HG03139 (cell line): ENCODE data around the gene OR51D1.

Experiments
- ATAC-seq: cut with Tn5 transposase; IDR thresholded peaks from one replicate; pipeline ENCODE4 v1.9.1; 2021; ENCODE audit not compliant: unreplicated experiment

OR51D1 gene

GRCh38 chr11:4644233-4644632 lies 7.0 kb downstream of the OR51D1 start:
- no peak for ATAC-seq

- no peak for ATAC-seq
These were observed 8.7 kb downstream of the OR51D1 start for GRCh38 chr11:4645974-4646373.

DNA sequence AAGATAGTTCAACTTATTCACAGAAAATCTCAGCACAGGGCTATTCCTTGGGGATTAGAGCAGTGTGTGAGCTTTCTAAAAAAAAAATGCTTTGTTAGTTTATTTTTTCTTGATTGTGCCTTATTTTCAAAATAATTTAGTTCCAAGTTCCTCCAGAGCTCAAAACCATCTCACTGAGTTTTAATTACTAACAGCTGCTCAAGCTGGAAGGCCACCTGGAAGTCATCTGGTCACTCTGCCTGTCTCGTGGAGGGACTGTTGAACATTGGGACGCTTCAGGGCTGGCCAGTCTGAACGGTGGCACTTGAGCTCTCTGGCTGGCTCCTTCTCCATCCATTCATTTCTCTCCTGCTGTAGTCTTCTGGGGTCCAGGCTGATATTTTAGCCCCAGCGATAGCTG lies 10.5 kb downstream of the OR51D1 start:
- no peak for ATAC-seq

GRCh38 chr11:4654635-4655369 lies 17.5 kb downstream of the OR51D1 start:
- ATAC-seq, result no peak

DNA sequence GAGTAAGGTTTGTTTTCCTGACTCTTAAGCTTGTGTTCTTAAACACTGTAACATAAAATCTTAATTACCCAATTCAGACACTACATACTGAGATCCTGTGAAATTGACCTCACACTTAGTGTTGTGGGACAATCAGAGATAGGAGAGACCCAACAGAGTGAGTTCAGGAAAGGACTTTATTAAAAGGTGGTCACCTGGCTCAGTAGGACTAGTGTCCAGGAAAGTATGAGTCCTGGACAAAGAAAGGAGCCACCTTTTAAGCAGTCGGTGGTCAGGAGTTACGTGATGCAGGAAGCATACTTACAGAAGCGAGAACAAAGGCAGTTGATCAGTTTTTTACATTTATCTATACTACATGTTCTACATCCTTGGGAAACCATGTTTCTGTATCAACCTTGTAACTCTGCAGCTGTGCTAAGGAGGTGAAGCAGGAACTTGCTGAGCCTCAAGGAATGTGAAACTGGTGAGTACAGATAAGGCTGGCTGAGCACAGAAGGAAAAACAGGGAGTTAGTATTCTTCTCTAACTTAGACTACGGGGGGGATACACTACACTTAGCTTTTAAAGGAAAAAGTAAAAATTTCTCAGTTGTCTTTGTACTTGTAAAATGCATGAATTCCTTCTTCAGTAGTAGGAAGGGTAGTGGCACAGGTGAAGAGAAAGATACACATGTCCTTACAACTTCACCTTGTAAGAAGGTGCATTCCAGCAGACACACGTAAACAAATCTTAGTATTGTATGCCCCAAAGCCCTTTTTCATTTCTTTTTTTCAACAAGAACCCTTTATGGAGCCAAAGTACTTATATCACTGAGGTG lies 21.6 kb downstream of the OR51D1 start:
- ATAC-seq, result no peak

DNA sequence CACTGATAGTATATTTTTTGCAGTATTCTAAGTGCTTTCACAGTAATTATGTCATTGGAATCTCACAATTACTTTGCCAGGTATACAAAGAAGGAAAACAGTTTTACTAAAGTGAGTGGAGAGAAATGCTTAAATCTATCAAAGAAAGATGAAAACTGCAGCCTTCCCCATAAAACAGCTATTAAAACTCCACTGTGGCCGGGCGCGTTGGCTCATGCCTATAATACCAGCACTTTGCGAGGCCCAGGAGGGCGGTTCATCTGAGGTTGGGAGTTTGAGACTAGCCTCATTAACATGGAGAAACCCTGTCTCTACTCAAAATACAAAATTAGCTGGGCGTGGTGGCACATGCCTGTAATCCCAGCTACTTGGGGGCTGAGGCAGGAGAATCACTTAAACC lies 25.6 kb downstream of the OR51D1 start:
- ATAC-seq, result no peak

GRCh38 chr11:4664183-4664582 lies 26.9 kb downstream of the OR51D1 start:
- no peak for ATAC-seq

GRCh38 chr11:4664786-4665185 lies 27.5 kb downstream of the OR51D1 start:
- ATAC-seq, result no peak

- no peak for ATAC-seq
These were observed 28.1 kb downstream of the OR51D1 start for GRCh38 chr11:4665424-4665823.

- no peak for ATAC-seq
These were observed 34.5 kb downstream of the OR51D1 start for GRCh38 chr11:4671741-4672140.

GRCh38 chr11:4672470-4672869 lies 35.2 kb downstream of the OR51D1 start:
- ATAC-seq, result no peak

- ATAC-seq, result no peak
These were observed 36.5 kb downstream of the OR51D1 start for GRCh38 chr11:4673781-4674180.

GRCh38 chr11:4677948-4678347 lies 40.7 kb downstream of the OR51D1 start:
- ATAC-seq, result no peak

- ATAC-seq, result no peak
These were observed 43.1 kb downstream of the OR51D1 start for GRCh38 chr11:4680341-4680740.

- no peak for ATAC-seq
These were observed 45.5 kb downstream of the OR51D1 start for GRCh38 chr11:4682623-4683419.

GRCh38 chr11:4684631-4685285 lies 47.5 kb downstream of the OR51D1 start:
- ATAC-seq, result no peak
